GM18499 (cell line): ENCODE results near the gene PGLYRP3.
"Not testable (repeated sequence)": the region's sequence is repeated elsewhere in the genome, so short reads cannot be mapped to it uniquely, and the experiment has no call there.

Experiments
- ATAC-seq: cut with Tn5 transposase; IDR thresholded peaks from one replicate; pipeline ENCODE4 v1.9.1; 2021; ENCODE audit warnings: moderate number of reproducible peaks; ENCODE audit not compliant: insufficient read depth, unreplicated experiment

The PGLYRP3 gene

DNA sequence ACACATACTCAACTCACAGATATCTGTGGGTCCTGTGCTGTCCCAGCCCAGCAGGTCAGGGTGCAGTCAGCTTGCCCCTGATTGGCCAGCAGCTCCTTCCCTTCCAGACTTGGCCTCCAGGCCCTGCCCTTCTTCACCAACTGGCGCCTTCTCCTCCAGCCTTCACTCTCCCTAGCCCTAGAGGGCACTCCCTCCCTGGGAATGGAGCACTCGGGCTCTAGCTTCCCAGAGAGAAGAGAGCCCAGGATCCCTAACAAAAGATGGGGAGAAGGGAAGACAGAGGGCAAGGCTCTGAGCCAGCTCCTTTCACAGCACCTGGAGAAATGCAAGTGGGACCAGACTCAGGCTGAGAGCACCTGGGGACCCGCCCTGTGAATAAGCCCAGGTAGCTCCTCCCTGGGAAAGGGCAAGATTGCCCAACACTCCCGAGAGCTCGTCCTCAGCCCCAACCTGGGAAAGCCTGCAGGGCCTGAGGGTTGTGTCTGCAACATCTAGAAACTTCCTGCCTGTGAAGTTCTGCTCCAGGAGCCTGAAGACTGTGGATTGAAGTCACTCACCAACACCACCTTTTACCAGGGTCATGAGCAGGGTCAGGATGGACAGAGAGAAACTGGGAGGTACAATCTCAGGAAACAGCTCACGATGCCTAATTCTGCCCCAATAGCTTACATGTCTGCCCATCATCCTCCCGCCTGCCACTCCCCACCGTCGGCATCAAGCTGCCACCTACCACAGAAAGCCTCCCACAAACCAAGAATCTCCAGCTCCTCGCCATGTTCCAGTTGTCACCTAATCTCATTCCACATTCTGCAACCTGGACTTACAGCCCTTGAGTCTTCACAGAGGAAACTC, 36.0 kb upstream of the PGLYRP3 start, which contains the start of gene PGLYRP4:
TSS of gene PGLYRP4 (minus strand) at position 331 of the 852 bp plus-strand sequence. CDS start 909 bp downstream, outside the sequence.
- ATAC-seq, result no peak

DNA sequence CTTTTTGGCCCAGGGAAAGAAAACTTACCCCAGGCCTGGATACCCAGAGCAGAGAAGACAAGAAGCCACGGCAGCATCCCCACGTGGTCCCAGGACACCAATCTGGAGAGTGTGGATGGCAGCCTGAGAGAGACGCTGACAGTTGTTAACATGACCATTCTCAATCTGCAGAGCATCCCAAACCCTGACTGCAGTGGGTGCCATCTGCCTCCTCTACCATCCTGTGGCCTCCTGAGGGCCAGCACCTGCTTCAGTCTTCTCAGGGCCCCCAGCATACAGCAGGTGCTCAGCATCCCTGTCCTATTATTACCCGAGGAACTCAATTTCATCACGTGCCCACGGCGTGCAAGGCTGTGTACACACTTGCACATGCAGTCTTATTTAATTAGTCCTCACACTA, 35.1 kb upstream of the PGLYRP3 start:
- ATAC-seq, result no peak

DNA sequence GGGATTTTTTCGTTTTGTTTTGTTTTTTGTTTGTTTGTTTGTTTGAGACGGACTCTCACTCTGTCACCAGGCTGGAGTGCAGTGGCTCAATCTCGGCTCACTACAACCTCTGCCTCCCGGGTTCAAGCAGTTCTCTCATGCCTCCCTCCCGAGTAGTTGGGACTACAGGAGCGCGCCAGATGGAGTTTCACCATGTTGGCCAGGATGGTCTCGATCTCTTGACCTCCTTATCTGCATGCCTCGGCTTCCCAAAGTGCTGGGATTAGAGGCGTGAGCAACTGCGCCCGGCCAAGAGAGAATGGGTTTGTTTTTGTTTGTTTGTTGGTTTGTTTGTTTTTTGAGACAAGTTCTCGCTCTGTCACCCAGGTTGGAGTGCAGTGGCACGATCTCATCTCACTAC, 34.3 kb upstream of the PGLYRP3 start:
- ATAC-seq, result not testable (repeated sequence)

DNA sequence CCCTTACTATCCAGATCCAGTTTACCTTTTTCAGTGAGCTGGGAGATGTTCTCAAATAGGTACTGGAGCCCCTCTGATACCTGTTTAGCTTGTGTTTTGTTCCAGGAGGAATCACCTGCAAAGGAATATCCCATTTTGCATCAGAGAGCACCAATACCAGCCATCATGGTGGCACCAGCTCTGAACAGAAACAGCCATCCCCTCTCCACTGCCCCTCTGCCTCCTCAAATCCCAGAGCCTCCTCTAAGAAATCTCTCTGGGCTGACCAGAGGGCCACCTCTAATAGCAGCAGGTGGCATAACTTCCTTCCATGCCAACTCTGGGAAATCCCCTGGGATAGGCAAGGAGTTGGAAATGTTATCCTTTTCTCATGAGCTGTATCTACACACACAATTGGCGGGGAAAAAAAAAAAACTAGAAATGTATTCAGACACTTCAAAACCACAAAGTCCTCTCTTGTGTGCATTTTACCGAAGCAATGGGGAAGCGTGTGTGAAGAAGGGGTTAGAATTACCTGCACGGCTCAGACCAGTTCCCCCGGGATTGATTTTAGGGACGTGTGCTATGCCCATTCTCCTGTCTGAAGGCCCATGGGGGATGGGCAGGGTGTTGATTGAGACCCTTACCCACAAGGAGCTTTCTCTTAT, 33.4 kb upstream of the PGLYRP3 start:
- ATAC-seq, result no peak

DNA sequence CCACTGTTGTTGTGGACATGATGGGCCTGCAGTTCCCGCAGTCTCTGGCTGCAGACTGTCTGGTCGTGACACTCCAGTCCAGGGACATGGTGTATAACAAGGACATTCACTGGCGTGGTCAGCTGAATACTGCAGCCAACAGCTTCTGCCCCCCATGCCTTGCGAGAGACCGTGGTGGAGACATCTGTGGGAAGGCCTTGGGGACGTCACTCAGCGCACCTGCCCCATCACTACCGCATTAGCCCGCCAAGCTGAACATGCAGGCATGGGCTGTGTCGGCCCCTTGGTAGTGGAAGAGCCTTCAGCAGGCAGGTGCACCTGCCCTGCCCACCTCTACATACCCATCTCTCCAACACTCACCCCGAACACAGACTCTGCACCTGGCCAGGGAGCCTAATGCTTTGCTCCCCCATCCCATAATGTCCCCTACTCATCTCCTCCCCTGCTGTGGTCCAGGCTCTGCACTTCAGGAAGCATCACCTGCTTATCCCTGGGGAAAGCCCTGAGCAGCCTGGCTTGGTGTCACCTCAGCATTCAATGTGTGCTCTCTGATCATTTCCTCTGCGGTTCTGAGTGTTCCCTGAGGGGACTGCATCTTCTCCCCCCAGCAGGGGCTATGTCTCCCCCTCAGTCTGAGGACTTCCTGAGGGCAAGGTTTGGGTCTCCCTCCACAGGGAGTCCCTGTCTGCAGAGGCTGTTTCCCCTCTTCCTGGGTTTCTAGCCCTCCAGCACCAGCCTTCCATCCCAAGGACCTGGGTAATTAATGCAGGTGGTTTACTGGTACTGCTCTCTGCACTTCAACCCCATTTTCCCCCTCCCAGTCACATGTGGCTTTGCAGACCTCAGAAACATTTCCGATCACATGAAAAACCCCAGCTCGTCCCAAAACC, 32.7 kb upstream of the PGLYRP3 start:
- ATAC-seq, result no peak

DNA sequence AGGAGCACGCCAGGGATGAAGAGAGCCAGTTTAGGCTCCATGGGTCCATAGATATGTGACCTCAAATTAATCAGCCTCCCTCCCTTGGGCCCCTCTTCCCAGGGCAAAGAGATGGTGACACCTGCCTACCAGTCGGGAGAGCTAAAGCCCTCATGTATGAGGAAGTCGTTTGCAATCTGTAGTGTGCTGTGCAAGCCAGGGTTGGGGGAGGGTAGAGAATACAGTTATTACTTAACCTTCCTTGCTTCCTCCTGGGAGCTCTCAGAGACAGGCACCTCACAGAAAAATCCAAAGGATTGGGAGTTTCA, 31.9 kb upstream of the PGLYRP3 start:
- ATAC-seq, result no peak

DNA sequence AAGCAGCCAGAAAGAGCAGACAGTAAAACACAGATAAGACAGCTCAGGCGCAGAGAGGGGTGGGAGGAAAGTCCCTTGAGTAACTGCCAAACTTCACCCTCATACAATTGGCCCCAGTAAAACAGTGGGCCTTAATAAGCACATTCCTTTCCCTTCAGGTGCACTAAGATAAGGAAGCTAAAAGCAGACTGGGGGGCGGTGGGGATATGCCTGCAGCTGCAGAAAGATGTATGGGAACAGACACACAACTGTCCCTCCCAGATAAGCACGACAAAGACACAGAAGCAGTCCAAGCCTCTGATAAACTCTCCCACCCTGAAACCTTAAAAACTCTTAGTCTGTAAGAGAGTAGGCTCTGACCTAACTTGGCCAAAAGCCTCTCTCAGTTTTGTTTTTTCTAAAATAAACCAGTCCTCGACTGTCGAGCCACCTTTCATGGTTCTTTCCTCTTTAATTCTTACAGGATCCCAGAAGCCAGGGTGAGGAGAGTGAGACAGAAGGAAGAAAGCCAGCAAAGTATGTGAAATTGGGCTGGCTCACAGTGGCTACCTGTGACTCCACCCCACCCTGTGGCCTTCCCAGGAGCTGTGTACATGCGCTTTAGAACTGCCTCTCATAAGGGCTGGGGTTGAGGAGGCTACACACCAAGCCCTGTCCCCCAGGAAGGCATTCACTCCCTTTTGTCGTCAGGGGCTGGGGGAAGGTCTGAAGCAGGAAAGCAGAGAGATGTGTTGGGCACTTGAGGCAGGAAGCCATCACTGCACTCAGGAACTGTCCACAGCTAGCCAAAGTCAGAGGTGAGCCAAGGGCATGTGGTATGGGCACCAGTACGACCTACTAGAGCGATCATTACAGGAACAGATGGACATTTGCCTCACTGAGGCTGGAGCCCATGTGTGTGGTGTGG, 31.3 kb upstream of the PGLYRP3 start:
- ATAC-seq, result no peak

DNA sequence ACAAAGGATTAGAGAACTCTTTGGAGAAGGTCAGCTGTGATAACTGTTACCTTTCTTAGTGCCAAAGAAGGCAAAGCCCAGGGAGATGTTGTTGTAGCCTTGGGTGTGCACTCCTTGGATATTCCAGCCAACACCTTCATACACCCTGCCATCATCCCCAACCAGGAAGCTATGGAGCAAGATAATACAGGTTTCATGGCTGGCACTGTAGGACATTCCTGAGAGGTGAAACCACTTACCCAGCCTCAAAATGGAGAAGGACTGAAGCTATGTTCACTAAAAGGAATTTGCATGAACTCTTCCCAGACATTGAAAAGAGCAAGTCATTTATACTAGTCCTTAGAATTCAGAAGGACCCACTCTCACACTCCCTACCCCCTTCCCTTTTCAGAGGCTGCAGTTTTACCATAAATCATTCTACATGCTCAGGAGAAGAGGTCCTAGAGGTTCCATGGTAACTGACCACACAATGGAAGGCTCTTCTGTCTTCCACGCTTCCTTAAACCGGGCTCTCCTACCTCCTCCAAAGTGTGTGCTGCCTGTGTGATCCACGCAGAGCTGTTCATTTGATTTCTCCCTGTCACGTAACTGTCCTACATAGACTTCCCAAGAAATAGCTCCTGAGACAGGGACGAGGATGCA, 30.4 kb upstream of the PGLYRP3 start:
- no peak for ATAC-seq

DNA sequence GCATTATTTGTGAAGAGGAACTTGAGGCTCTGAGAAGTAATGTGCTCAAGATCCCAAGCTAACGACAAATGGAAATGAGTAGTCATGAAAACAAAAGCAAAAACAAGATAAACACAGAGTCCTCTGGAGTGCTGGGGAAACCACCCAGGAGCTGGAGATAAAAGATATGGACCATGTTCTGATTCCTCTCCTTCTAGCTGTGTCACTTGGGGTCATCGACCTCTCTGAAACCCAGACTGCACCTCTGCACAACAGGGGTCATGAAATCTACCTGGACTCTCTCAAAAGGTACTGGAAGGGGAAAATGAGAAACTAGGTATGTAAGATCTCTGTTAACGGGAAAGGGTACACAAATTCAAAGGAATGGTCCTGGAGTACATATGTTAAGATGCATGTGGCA, 29.4 kb upstream of the PGLYRP3 start:
- ATAC-seq, result no peak

DNA sequence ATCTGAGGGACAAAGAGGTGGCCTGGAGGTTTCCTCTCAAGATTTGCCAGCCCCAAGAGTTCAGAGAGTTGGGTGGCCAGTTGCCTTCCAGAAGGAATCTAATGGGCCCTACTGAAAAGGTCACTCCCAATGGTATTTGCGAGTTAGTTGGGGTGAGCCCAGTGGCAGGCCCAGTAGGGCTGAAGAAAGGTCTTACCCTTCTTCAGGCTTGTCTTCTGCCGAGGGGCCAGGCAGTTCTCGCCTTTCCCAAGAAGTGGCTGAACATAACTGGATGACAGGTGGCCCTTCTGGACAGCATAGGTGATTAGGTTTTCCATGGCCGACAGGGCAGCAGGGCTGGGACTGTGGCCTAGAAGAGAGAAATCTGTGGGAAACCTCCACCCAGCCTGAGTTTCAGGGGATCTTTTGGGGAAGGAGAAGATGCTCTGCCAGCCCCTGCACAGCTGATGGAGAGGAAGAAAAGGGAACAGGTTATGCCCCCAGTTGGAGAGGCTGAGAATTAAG, 28.7 kb upstream of the PGLYRP3 start:
- no peak for ATAC-seq

DNA sequence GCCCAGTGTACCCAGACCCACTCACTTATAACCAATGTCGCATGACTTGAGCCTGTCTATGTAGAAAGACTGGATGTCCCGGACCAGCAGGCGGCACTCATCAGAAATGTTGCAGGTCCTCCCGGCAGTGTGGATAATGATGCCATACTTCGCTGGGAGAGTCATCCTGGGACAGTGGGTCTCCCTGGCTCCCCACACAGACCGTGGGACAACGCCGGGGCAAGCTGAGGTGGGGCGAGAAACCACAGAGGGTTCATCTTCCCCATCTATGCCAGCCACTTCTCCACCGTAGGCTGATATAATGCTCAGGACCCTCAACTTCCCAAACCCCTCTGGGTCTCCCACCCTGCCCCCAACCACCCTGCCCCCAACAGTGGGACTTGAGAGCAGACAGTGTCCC, 27.6 kb upstream of the PGLYRP3 start:
- no peak for ATAC-seq

DNA sequence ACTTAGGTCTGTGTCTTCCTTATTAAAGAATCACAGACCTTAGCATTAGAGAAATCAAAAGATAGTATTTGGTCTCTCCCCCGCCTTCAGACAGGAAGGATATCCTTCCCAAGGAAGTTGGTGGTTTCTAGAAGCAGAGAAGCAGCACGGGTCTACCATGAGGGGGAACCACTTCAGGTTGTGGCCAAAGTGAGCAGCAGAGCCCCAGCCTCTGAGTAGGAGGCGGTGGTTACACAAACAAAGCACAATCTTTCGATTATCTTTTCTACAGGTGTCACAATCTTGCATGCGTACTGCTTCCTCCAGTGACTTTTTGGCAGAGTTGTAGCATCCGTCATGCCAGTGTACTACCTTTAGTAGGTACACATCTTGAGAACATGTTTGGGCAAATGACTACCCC, 27.1 kb upstream of the PGLYRP3 start:
- no peak for ATAC-seq

DNA sequence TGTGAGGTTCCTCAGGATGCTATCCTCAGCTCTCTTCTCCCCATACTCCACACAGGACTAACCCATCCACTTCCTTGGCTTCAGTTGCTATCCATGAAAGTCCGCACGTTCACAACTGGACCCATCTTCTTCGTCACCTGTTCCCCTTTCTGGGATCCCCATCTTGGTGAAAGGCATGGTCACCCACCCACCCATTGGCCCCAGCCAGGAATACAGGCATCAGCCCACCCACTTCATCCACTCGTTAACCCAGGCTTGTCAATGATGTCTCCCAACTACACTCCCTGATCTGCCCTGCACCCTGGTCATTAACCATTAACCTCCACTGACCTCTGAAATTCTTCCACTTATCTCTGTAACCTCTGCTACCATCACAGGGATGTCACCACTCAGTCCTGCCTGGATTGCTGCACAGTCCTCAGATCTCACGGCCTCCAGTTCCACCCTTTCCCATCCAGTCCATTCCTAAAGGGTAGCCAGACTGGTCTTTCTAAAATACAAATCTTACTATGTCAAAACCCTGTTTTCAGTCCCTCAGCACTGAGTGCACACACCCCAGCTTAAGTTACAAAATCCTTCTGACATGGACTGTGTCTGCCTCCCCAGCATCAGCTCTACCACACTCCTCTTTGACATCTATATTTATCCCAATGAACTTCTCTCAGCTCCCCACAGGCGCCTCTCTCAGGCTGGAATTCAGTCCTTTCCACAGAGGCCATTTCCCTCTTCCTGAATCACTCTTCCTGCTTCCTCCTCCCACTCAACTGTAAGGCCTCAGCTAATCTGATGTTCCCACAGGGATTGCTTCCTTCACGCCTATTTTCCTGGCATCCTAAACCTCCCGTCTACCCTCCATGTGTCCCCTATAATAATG, 25.5 kb upstream of the PGLYRP3 start:
- no peak for ATAC-seq

DNA sequence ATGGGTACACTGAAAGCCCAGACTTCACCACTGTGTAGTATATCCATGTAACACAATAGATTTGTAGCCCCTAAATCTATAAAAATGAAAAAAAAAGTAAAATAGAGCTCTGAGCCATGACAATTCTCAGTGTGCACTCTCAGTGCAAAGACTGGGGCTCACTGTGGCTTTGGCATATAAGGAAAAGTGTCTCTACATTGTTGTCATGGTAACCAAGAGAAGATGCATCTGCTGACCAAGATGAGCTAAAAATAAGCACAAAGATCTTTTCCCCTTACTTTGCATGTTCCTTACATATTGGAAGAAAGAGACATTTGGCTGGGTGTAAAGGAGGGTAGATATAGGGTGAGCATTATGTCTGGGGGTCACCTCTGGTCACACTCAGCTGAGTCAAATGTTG, 23.9 kb upstream of the PGLYRP3 start:
- no peak for ATAC-seq

DNA sequence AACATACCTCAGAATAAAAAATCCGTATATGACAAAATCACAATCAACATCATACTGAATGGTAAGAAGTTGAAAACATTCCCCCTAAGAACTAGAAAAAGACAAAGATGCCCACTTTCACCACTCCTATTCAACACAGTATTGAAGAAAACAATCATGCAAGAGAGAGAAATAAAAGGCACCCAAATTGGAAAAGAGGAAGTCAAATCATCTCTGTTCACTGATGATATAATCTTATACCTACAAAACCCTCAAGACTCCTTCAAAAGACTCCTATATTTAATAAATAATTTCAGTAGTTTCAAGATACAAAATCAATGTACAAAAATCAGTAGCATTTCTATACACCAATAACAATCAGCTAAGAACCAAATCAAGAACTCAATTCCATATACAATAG, 21.1 kb upstream of the PGLYRP3 start:
- ATAC-seq, result no peak

DNA sequence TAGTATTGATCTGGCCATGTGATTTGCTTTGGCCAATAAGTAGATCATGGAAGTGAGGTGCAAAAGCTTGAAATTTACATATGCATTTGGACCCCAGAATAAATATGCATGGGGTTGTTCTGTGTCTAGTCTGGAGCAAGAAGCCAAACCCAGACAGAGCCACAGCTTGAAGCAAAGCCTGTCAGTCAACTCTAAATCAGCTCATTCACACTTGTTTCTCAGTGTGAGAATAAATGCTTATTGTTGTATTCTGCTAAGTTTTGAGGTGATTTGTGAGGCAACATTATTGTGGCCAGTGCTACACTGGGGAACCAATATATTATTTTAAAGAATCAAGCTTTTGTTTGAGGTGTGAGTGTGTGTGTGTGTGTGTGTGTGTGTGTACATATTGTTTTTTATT, 12.2 kb upstream of the PGLYRP3 start:
- ATAC-seq, result no peak

DNA sequence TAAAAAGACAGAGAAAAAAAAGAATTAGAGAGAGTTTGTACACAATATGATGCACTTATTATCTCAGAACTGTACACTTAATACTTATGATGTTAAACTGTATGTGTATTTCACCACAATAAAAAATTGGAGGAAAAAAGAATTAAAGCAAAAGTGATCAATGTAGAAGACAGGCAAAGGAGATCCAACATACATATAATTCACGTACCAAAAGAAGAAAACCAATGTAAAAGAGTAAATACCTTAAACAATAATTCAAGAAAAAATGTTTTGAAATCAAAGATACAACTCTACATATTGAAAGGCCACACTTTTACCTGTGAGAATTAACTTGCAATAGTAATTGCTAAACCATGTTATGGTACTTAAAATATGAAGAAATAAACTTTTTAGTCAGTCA, 9.8 kb upstream of the PGLYRP3 start:
- ATAC-seq, result no peak

DNA sequence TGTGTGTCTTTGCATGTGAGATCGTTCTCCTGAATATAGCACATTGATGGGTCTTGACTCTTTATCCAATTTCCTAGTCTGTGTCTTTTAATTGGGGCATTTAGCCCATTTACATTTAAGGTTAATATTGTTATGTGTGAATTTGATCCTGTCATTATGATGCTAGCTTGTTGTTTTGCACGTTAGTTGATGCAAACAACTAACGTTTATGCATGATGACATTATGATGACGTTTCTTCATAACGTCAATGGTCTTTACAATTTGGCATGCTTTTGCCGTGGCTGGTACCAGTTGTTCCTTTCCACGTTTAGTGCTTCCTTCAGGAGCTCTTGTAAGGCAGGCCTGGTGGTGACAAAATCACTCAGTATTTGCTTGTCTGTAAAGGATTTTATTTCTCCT, 5.4 kb upstream of the PGLYRP3 start:
- not testable (repeated sequence) for ATAC-seq
